ENCODE data around the gene SPIN2A.
"Not testable (repeated sequence)": the region's sequence is repeated elsewhere in the genome, so short reads cannot be mapped to it uniquely, and the experiment has no call there.

Gene SPIN2A

DNA sequence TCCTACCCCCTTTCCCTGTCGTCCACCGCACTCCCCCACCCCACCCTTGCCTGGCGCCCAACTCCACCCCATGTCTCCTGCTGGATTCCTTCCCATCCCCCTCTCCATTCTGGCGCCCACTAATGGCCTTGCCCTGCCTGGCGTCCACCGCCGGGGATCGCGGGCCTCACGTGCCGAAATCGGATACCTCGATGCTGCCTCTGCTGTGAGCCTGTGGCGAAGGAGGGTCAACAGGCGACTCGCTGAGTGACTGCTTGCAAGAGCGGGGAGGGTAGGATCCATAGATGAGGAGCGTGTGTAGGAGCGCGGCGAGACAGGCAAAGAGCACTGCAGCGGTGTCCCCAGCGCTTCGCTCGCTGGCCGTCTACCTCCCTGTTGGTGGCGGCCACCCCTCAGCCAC, at the start of gene SPIN2A:
SPIN2A (minus strand) TSS at position 325 of the 400 bp plus-strand sequence. CDS start 800 bp downstream, outside the sequence.
- not testable (repeated sequence) for FAIRE-seq; DNase-seq (ENCODE audit: low spot score)

- FAIRE-seq: no peak
Measured at GRCh38 chrX:57178605-57179004, 41.4 kb upstream of the SPIN2A start.

GRCh38 chrX:57177070-57177469, 39.9 kb upstream of the SPIN2A start:
- no peak for FAIRE-seq
- no peak for DNase-seq (ENCODE audit: low spot score)

More at GRCh38 chrX:57178605-57179004, 41.4 kb upstream of the SPIN2A start:
- DNase-seq (ENCODE audit: low spot score): no peak

GRCh38 chrX:57172544-57172943, 35.3 kb upstream of the SPIN2A start:
- DNase-seq (ENCODE audit: low spot score) (no peak), FAIRE-seq (no peak)

GRCh38 chrX:57156397-57157049, 19.3 kb upstream of the SPIN2A start:
- FAIRE-seq (no peak), DNase-seq (ENCODE audit: low spot score) (peak; percentile 26)

DNA sequence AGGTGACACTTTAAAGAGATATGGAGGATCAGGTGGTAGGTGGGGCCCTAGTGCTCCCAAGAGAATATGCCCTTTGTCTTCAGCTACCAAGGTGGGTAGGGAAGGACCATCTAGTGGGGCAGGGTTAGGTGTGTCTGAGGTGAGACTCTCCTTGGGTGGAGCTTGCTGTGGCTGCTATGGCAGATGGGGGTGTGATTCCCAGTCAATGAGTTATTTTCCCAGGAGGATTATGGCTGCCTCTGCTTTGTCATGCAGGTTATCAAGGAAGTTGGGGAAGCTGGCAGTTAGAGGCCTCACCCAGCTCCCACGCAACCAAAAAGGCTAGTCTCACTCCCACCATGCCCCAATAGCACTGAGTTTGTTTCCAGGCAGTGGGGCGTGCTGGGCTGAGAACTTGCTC, 18.0 kb upstream of the SPIN2A start:
- FAIRE-seq: no peak

GRCh38 chrX:57152222-57152621, 15.0 kb upstream of the SPIN2A start:
- not testable (repeated sequence) for FAIRE-seq; DNase-seq (ENCODE audit: low spot score)

More for the DNA sequence above, 18.0 kb upstream of the SPIN2A start:
- no peak for DNase-seq (ENCODE audit: low spot score)

- FAIRE-seq (no peak), DNase-seq (ENCODE audit: low spot score) (no peak)
Measured at GRCh38 chrX:57138674-57139073, 1.5 kb upstream of the SPIN2A start.

DNA sequence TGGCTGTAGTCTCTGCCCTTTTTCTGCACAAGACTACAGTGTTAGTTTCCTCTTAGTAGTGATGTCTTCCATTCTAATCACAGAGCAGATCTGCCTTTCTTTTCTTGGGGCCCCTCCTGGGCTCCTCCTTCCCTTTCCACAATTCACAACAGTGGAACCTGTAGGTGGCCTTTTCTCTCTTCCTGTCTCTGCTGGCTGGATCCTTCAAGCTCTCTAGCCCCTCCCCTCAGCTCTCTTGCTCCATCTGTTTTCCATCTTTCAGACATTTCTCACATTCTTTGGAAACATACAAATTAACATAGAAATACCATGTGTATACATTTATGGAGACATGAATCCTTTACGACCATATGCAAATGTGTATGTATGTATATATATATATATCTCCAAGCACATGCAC, 304 bp upstream of the SPIN2A start:
- FAIRE-seq (no peak), DNase-seq (ENCODE audit: low spot score) (no peak)

GRCh38 chrX:57136589-57136988, 608 bp downstream of the SPIN2A start:
- FAIRE-seq: not testable (repeated sequence)

GRCh38 chrX:57135287-57135686, 1.9 kb downstream of the SPIN2A start:
- no peak for FAIRE-seq

More at GRCh38 chrX:57136589-57136988, 608 bp downstream of the SPIN2A start:
- not testable (repeated sequence) for DNase-seq (ENCODE audit: low spot score)

GRCh38 chrX:57134702-57135101, 2.5 kb downstream of the SPIN2A start:
- FAIRE-seq: no peak
- no peak for DNase-seq (ENCODE audit: low spot score)

More at GRCh38 chrX:57135287-57135686, 1.9 kb downstream of the SPIN2A start:
- no peak for DNase-seq (ENCODE audit: low spot score)

GRCh38 chrX:57133706-57134105, 3.5 kb downstream of the SPIN2A start:
- FAIRE-seq: no peak
- DNase-seq (ENCODE audit: low spot score): no peak

- DNase-seq (ENCODE audit: low spot score): not testable (repeated sequence)
Measured at GRCh38 chrX:57133284-57133683, 3.9 kb downstream of the SPIN2A start.

GRCh38 chrX:57132046-57132445, 5.2 kb downstream of the SPIN2A start:
- FAIRE-seq (no peak), DNase-seq (ENCODE audit: low spot score) (no peak)

More at GRCh38 chrX:57133284-57133683, 3.9 kb downstream of the SPIN2A start:
- not testable (repeated sequence) for FAIRE-seq

GRCh38 chrX:57121816-57122215, 15.4 kb downstream of the SPIN2A start:
- DNase-seq (ENCODE audit: low spot score) (no peak), FAIRE-seq (no peak)

DNA sequence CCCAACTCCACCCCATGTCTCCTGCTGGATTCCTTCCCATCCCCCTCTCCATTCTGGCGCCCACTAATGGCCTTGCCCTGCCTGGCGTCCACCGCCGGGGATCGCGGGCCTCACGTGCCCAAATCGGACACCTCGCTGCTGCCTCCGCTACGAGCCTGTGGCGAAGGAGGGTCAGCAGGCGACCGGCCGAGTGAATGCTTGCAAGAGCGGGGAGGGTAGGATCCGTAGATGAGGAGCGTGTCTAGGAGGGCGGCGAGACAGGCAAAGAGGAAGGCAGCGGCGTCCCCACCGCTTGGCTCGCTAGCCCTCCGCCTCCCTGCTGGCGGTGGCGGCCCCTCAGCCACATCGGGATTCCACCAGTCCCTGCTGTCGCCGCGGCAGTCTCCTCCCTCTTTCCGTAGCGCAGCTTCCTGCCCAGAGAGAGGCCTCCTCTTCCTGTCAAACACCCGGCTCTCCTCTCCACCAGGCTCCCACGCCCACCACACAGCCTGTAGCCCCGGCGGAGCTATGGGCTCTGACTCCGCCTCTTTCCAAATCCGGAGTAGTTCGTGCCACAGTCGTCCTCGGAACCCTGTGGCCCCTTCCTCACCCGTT, 15.9 kb downstream of the SPIN2A start, which contains the start of gene SPIN2B:
SPIN2B (minus strand) TSS at position 387 of the 594 bp plus-strand sequence.
- peak; percentile 50 for FAIRE-seq
- DNase-seq (ENCODE audit: low spot score): peak; percentile 89

- peak; percentile 2 for DNase-seq (ENCODE audit: low spot score)
- FAIRE-seq: not testable (repeated sequence)
Measured at GRCh38 chrX:57120619-57121161, 16.5 kb downstream of the SPIN2A start.

GRCh38 chrX:57119416-57119815, 17.8 kb downstream of the SPIN2A start:
- FAIRE-seq (no peak), DNase-seq (ENCODE audit: low spot score) (no peak)

DNA sequence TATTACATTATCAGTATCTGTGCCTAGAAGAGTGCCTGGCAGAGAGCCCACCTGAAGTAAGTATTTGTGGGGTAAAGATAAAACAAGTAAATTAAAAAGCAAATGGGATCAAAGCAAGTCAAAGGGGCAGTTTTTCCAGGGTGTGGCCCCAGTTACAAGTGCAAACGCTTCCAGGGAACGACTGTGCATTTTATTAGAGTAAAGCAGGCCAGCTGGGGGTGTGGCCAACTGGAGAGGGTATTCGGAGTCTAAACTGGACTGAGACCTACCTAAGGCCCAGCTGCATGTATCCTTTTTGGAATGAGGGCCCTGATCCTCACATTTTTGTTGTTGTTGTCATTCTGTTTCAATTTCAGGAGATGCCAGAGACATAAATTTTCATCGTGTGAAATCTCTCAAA, 19.6 kb downstream of the SPIN2A start:
- DNase-seq (ENCODE audit: low spot score); FAIRE-seq: not testable (repeated sequence)

- DNase-seq (ENCODE audit: low spot score) (no peak), FAIRE-seq (no peak)
Measured at GRCh38 chrX:57104921-57105398, 32.2 kb downstream of the SPIN2A start.

GRCh38 chrX:57104406-57104805, 32.8 kb downstream of the SPIN2A start:
- no peak for FAIRE-seq

More at GRCh38 chrX:57104406-57104805, 32.8 kb downstream of the SPIN2A start:
- DNase-seq (ENCODE audit: low spot score): no peak
